Adrenal gland (tissue), 12 donors: ENCODE results near the gene DES. TPM values are rescaled to one million over a fixed set of nuclear protein-coding genes. Genes with fewer than 3 reads are reported as not detected.

Experiments used
- DNase-seq, 7 donors: peaks; one replicate each; pipeline ENCODE4 v3.0.0-alpha.2; 2019 to 2020
- H3K27ac ChIP-seq, 5 donors: fragments of 200-600 bp; sonication (generic) in 4 of 5; 1 replicate in 3 of 5; 2 replicates in 2 of 5; pipeline versions ENCODE4 v1.5.1 to v1.8.0; 2016 to 2020; ENCODE audit warnings: mild to moderate bottlenecking in 1 of 5
- H3K27me3 ChIP-seq: fragments of 200-600 bp; 2 replicates; pipeline ENCODE4 v1.8.0; 2021
- H3K36me3 ChIP-seq, 2 donors: fragments of 200-600 bp; replicated peaks in 1 of 2; 1 replicate in 1 of 2; 2 replicates in 1 of 2; pipeline versions ENCODE4 v1.5.1 to v1.8.0; 2018 to 2022
- H3K4me1 ChIP-seq, 2 donors: fragments of 200-600 bp; replicated peaks in 1 of 2; 1 replicate in 1 of 2; 2 replicates in 1 of 2; pipeline versions ENCODE4 v1.5.1 to v1.8.0; 2018 to 2021
- H3K4me3 ChIP-seq, 4 donors: fragments of 200-600 bp; sonication (generic) in 3 of 4; one replicate each; pipeline ENCODE4 v1.5.1; 2016 to 2018
- H3K9me3 ChIP-seq, 3 donors: fragments of 200-600 bp; sonication (generic) in 1 of 3; replicated peaks in 1 of 3; 1 replicate in 2 of 3; 2 replicates in 1 of 3; pipeline versions ENCODE4 v1.5.1 to v1.8.0; 2016 to 2021
- POLR2A ChIP-seq, 2 donors: fragments of 450-650 bp; IDR thresholded peaks; one replicate each; pipeline ENCODE4 v1.6.1; 2017; ENCODE audit warnings: antibody characterized with exemption in 2 of 2, mild to moderate bottlenecking in 2 of 2, moderate library complexity in 1 of 2
- WGBS, 4 donors: extraction: QIAGEN DNeasy Blood & Tissue Kit in 2 of 4; methylation state at CpG; one replicate each; pipeline versions ENCODE4 v1.1.5 to v1.1.7; 2013 to 2017; 5-methylcytosine and 5-hydroxymethylcytosine counted together
- intact Hi-C, 2 donors: fragments of 100-400 bp; cut with DNase I; formaldehyde crosslinking; loops; one replicate each; pipeline versions ENCODE4 v1.14.1 to v1.15.0; 2022 to 2023
- polyA plus RNA-seq, 3 donors: library from polyadenylated mRNA; stranded (reverse); fragments of 200-250 nt in 2 of 3; fragments of 350-450 nt in 1 of 3; fragmentation: Illumina TruSeq in 1 of 3; extraction: RNeasy Lipid Tissue Mini Kit (QIAGEN cat#74804) in 1 of 3; gene quantifications; one replicate each; pipeline ENCODE4 v1.2.3, GENCODE V29; 2013 to 2014
- total RNA-seq, 9 donors: library from RNA; depleted of rRNA in 4 of 9; stranded (reverse); fragments of >200 nt in 4 of 9; fragments of 120-200 nt in 1 of 9; fragmentation: NEBNext Ultra II Directional in 1 of 9; extraction: Animal tissue kit (Norgen Biotek cat#: 25700) in 1 of 9; gene quantifications; one replicate each; pipeline versions ENCODE4 v1.1.0 to v1.2.4, GENCODE V29; 2013 to 2023
- TF ChIP-seq, protein P1 (sequence below), 6 experiments: fragments of 450-650 bp in 4 of 6; fragments of 200-600 bp in 2 of 6; sonication (generic) in 1 of 6; IDR thresholded peaks; 1 replicate in 5 of 6; 2 replicates in 1 of 6; pipeline versions ENCODE4 v1.5.1 to v1.8.0; 2016 to 2021; ENCODE audit warnings: antibody characterized with exemption in 6 of 6, mild to moderate bottlenecking in 2 of 6, moderate library complexity in 1 of 6
- donor health status: healthy with polysubstance abuse.
- donor health status: Bipolar disorder and iron deficiency.
- donor health status: DM: yes; HTN: yes; CAD: no.
- donor health status: DM: no; HTN: no; CAD: no.
- donor health status: DM: no; HTN: no; CAD: no.
- donor health status: DM: yes; HTN: yes; CAD: no.

DES gene
- total and polyA plus RNA-seq, 12 donors = 0.94 to 283 (median 11.4) TPM

DNA sequence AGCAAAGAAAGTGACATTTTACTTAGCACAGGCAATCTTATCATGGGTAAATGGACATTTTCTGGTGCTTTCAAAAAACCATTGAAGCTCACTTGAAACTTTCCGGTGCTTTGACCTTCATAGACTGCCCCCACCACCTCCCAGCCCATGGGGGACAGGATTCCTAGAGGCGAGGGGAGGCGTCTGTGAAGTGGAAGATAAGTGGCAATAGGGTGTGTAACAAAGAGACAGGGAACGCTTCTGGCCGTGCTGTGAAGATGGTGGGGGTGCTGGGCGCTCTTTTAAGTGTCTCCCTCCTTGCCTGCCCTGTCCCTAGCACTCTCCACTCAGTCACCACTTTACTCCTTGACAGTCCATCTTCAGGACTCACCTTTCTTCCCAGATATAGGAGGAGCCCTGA lies 57.1 kb downstream of the DES start:
- DNase-seq = no peak
- no peak for TF ChIP-seq POLR2A (IDR thresholded peaks at IDR 0.05)
- TF ChIP-seq, protein P1, sequence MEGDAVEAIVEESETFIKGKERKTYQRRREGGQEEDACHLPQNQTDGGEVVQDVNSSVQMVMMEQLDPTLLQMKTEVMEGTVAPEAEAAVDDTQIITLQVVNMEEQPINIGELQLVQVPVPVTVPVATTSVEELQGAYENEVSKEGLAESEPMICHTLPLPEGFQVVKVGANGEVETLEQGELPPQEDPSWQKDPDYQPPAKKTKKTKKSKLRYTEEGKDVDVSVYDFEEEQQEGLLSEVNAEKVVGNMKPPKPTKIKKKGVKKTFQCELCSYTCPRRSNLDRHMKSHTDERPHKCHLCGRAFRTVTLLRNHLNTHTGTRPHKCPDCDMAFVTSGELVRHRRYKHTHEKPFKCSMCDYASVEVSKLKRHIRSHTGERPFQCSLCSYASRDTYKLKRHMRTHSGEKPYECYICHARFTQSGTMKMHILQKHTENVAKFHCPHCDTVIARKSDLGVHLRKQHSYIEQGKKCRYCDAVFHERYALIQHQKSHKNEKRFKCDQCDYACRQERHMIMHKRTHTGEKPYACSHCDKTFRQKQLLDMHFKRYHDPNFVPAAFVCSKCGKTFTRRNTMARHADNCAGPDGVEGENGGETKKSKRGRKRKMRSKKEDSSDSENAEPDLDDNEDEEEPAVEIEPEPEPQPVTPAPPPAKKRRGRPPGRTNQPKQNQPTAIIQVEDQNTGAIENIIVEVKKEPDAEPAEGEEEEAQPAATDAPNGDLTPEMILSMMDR (IDR thresholded peaks at IDR 0.05) = no peak
- Histone ChIP-seq H3K27me3 (no peaks in the 10 kb centered on the region), H3K9me3 (no peaks in the 10 kb centered on the region), H3K27ac (no peak overlapping the region), H3K4me3 (no peak overlapping the region), H3K4me1 (no peaks in the 10 kb centered on the region), H3K36me3 (no peaks in the 10 kb centered on the region)
- 65 to 77% (median 72%) methylated on average over 6 of the region's 6 CpGs for WGBS, 4 donors
- intact Hi-C loops = loop anchor here (5.0 to 10.0 kb wide), 2 partner anchors 52 to 70 kb away; no protein-coding TSS in a partner anchor

DNA sequence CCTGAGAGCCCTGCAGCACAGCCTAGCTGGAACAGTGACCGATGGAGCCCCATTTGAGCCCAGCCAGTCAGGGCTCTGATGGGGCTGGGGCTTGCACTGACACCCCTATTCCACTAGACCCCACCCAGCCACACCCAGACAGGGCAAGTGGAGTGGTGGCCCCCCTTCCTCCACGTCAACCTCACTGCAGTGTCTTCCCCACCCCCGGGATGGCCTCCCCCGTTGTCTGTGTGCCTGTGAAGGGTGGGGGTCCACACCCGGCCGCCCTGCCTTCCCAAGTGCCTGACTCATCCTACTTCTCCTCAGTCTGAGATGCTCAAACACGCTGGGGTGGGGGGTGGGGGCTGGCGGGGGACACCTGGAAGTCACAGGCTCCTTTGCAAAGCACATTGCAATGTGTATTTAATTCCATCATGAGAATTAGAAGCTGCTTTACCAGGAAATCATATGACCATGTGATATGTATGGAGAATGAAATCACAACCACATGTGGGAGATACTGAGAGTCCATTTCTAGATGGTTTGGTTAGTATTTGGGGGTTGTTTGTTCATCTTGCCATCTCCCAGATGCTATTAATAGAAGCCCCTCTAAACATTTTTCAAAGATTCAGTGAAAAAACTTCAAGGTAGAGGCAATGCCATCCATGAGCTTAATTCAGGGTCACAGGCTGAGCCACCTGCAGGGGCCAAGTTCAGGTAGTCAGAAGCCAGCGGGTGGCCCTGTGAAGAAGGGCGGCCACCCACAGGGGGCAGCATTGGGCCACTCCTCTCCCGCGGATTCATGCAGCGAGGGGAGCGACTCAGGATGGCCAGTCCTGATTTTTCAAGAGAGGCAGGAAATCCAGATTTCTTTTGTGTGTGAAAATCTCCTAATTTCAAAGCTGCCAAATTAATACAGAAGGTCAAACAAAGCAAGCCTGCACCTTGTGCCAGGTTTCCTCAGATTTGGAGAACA lies 57.8 kb downstream of the DES start:
- H3K4me1 ChIP-seq = no peaks in the 10 kb centered on the region
- H3K4me3 ChIP-seq = no peak overlapping the region
- WGBS, 4 donors = 30 to 40% (median 32%) methylated on average over 10 to 14 of the region's 14 CpGs
- intact Hi-C loops = loop anchor here (5.0 to 10.0 kb wide), 2 partner anchors 51 to 71 kb away; no protein-coding TSS in a partner anchor
- peak; percentile 52 to 86 (median 75) for DNase-seq
- no peaks in the 10 kb centered on the region for H3K9me3 ChIP-seq
- no peak overlapping the region for H3K27ac ChIP-seq
- H3K36me3 ChIP-seq = no peaks in the 10 kb centered on the region
- H3K27me3 ChIP-seq = no peaks in the 10 kb centered on the region
- TF ChIP-seq, protein P1 (IDR thresholded peaks at IDR 0.05) = peak; percentile 71 to 87 (median 80)
- no peak for TF ChIP-seq POLR2A (IDR thresholded peaks at IDR 0.05)

Other genes with a start within 250 kb of the DES start
- 1 to 10 TPM in 2 of 9 donors, under 1 TPM in 5, not detected in 2; 0.14 to 2.9 (median 0.83) TPM for gene SLC23A3, start 248.3 kb upstream of the DES start, total RNA-seq
- gene SLC23A3, start 248.3 kb upstream of the DES start, polyA plus RNA-seq = 1 to 10 TPM in 1 of 3 donors, under 1 TPM in 2; 0.11 to 4.3 (median 0.84) TPM
- gene CNPPD1, start 241.5 kb upstream of the DES start, total RNA-seq = 100 to 1,000 TPM in 6 of 9 donors, 10 to 100 TPM in 3; 32.6 to 137 (median 110) TPM
- 10 to 100 TPM; 46.9 to 62.7 (median 61.0) TPM for gene CNPPD1, start 241.5 kb upstream of the DES start, polyA plus RNA-seq
- 100 to 1,000 TPM in 5 of 9 donors, 10 to 100 TPM in 4; 63.3 to 159 (median 114) TPM for gene RETREG2, start 240.1 kb upstream of the DES start, total RNA-seq
- 10 to 100 TPM; 30.1 to 63.3 (median 47.6) TPM for gene RETREG2, start 240.1 kb upstream of the DES start, polyA plus RNA-seq
- gene ZFAND2B, start 211.6 kb upstream of the DES start, total RNA-seq = 100 to 1,000 TPM in 1 of 9 donors, 10 to 100 TPM in 8; 28.7 to 156 (median 34.5) TPM
- gene ZFAND2B, start 211.6 kb upstream of the DES start, polyA plus RNA-seq = 10 to 100 TPM; 24.7 to 85.5 (median 48.3) TPM
- 10 to 100 TPM; 10.1 to 85.1 (median 26.8) TPM for gene ABCB6, start 199.4 kb upstream of the DES start, total RNA-seq
- gene ABCB6, start 199.4 kb upstream of the DES start, polyA plus RNA-seq = 10 to 100 TPM; 22.4 to 73.3 (median 71.2) TPM
- 10 to 100 TPM; 27.3 to 73.1 (median 57.8) TPM for gene ATG9A, start 188.7 kb upstream of the DES start, total RNA-seq
- 10 to 100 TPM; 13.0 to 37.6 (median 26.5) TPM for gene ATG9A, start 188.7 kb upstream of the DES start, polyA plus RNA-seq
- gene ANKZF1, start 188.6 kb upstream of the DES start, total RNA-seq = 10 to 100 TPM; 11.5 to 60.1 (median 36.8) TPM
- gene ANKZF1, start 188.6 kb upstream of the DES start, polyA plus RNA-seq = 10 to 100 TPM; 15.0 to 93.1 (median 50.4) TPM
- 10 to 100 TPM in 7 of 9 donors, 1 to 10 TPM in 2; 6.3 to 25.0 (median 14.2) TPM for gene GLB1L, start 172.9 kb upstream of the DES start, total RNA-seq
- gene GLB1L, start 172.9 kb upstream of the DES start, polyA plus RNA-seq = 10 to 100 TPM; 12.6 to 18.1 (median 14.9) TPM
- gene STK16, start 172.9 kb upstream of the DES start, total RNA-seq = 10 to 100 TPM; 19.2 to 55.8 (median 26.8) TPM
- 10 to 100 TPM; 24.7 to 27.1 (median 26.8) TPM for gene STK16, start 172.9 kb upstream of the DES start, polyA plus RNA-seq
- under 1 TPM in 1 of 9 donors, not detected in 8; 0.14 TPM for gene TUBA4B, start 165.1 kb upstream of the DES start, total RNA-seq
- under 1 TPM in 1 of 3 donors, not detected in 2; 0.07 TPM for gene TUBA4B, start 165.1 kb upstream of the DES start, polyA plus RNA-seq
- 100 to 1,000 TPM in 1 of 9 donors, 10 to 100 TPM in 8; 16.6 to 207 (median 26.4) TPM for gene TUBA4A, start 164.5 kb upstream of the DES start, total RNA-seq
- 100 to 1,000 TPM in 1 of 3 donors, 10 to 100 TPM in 2; 13.4 to 741 (median 39.6) TPM for gene TUBA4A, start 164.5 kb upstream of the DES start, polyA plus RNA-seq
- 100 to 1,000 TPM in 8 of 9 donors, 10 to 100 TPM in 1; 80.6 to 180 (median 134) TPM for gene DNAJB2, start 139.0 kb upstream of the DES start, total RNA-seq
- gene DNAJB2, start 139.0 kb upstream of the DES start, polyA plus RNA-seq = 100 to 1,000 TPM; 126 to 201 (median 145) TPM
- gene PTPRN, start 109.0 kb upstream of the DES start, total RNA-seq = 100 to 1,000 TPM in 1 of 9 donors, 10 to 100 TPM in 2, 1 to 10 TPM in 4, under 1 TPM in 1, not detected in 1; 0.39 to 106 (median 8.9) TPM
- gene PTPRN, start 109.0 kb upstream of the DES start, polyA plus RNA-seq = 10 to 100 TPM in 2 of 3 donors, 1 to 10 TPM in 1; 8.5 to 45.3 (median 26.7) TPM
- gene RESP18, start 85.6 kb upstream of the DES start, total RNA-seq = not detected
- gene RESP18, start 85.6 kb upstream of the DES start, polyA plus RNA-seq = not detected
- gene DNPEP, start 30.5 kb upstream of the DES start, total RNA-seq = 10 to 100 TPM; 33.5 to 59.2 (median 50.6) TPM
- 100 to 1,000 TPM in 1 of 3 donors, 10 to 100 TPM in 2; 30.0 to 107 (median 93.9) TPM for gene DNPEP, start 30.5 kb upstream of the DES start, polyA plus RNA-seq
- 10 to 100 TPM in 1 of 9 donors, 1 to 10 TPM in 6, under 1 TPM in 2; 0.66 to 14.8 (median 4.1) TPM for gene SPEG, start 16.5 kb downstream of the DES start, total RNA-seq
- gene SPEG, start 16.5 kb downstream of the DES start, polyA plus RNA-seq = 100 to 1,000 TPM in 1 of 3 donors, 10 to 100 TPM in 1, 1 to 10 TPM in 1; 4.3 to 178 (median 40.1) TPM
- 10 to 100 TPM; 23.0 to 60.6 (median 26.7) TPM for gene GMPPA, start 80.5 kb downstream of the DES start, total RNA-seq
- gene GMPPA, start 80.5 kb downstream of the DES start, polyA plus RNA-seq = 10 to 100 TPM; 36.8 to 72.2 (median 38.5) TPM
- gene ASIC4, start 96.1 kb downstream of the DES start, total RNA-seq = 1 to 10 TPM in 2 of 9 donors, under 1 TPM in 3, not detected in 4; 0.15 to 2.2 (median 0.83) TPM
- gene ASIC4, start 96.1 kb downstream of the DES start, polyA plus RNA-seq = 10 to 100 TPM in 1 of 3 donors, 1 to 10 TPM in 1, under 1 TPM in 1; 0.31 to 16.3 (median 1.8) TPM
- gene CHPF, start 125.4 kb downstream of the DES start, total RNA-seq = 100 to 1,000 TPM in 3 of 9 donors, 10 to 100 TPM in 6; 42.0 to 196 (median 80.3) TPM
- 10 to 100 TPM in 2 of 3 donors, 1 to 10 TPM in 1; 9.1 to 49.8 (median 44.2) TPM for gene CHPF, start 125.4 kb downstream of the DES start, polyA plus RNA-seq
- gene TMEM198, start 125.7 kb downstream of the DES start, total RNA-seq = 10 to 100 TPM in 5 of 9 donors, 1 to 10 TPM in 4; 3.3 to 16.2 (median 10.1) TPM
- 10 to 100 TPM in 2 of 3 donors, 1 to 10 TPM in 1; 7.5 to 12.1 (median 10.2) TPM for gene TMEM198, start 125.7 kb downstream of the DES start, polyA plus RNA-seq
- gene OBSL1, start 153.2 kb downstream of the DES start, total RNA-seq = 100 to 1,000 TPM; 127 to 215 (median 174) TPM
- 100 to 1,000 TPM in 2 of 3 donors, 10 to 100 TPM in 1; 63.9 to 427 (median 408) TPM for gene OBSL1, start 153.2 kb downstream of the DES start, polyA plus RNA-seq
- 100 to 1,000 TPM in 3 of 9 donors, 10 to 100 TPM in 6; 24.6 to 704 (median 41.5) TPM for gene INHA, start 153.9 kb downstream of the DES start, total RNA-seq
- gene INHA, start 153.9 kb downstream of the DES start, polyA plus RNA-seq = 100 to 1,000 TPM in 1 of 3 donors, 10 to 100 TPM in 2; 18.9 to 120 (median 44.6) TPM
- gene STK11IP, start 179.5 kb downstream of the DES start, total RNA-seq = 10 to 100 TPM in 7 of 9 donors, 1 to 10 TPM in 2; 5.0 to 43.7 (median 20.2) TPM
- gene STK11IP, start 179.5 kb downstream of the DES start, polyA plus RNA-seq = 10 to 100 TPM; 10.8 to 68.1 (median 47.6) TPM
- 10 to 100 TPM in 6 of 9 donors, 1 to 10 TPM in 3; 3.9 to 32.8 (median 13.8) TPM for gene SLC4A3, start 209.3 kb downstream of the DES start, total RNA-seq
- 10 to 100 TPM in 2 of 3 donors, 1 to 10 TPM in 1; 5.2 to 40.5 (median 40.0) TPM for gene SLC4A3, start 209.3 kb downstream of the DES start, polyA plus RNA-seq